ENCODE results near the gene SKI. TPM values are rescaled to one million over a fixed set of nuclear protein-coding genes. Genes with fewer than 3 reads are reported as not detected.

Gene SKI
- total and polyA plus RNA-seq, 9 of the 15 experiments (the other 6 are each of a cell fraction or from before 2014, with no cell fraction given) = 0.10 to 60.5 (median 4.6) TPM

DNA sequence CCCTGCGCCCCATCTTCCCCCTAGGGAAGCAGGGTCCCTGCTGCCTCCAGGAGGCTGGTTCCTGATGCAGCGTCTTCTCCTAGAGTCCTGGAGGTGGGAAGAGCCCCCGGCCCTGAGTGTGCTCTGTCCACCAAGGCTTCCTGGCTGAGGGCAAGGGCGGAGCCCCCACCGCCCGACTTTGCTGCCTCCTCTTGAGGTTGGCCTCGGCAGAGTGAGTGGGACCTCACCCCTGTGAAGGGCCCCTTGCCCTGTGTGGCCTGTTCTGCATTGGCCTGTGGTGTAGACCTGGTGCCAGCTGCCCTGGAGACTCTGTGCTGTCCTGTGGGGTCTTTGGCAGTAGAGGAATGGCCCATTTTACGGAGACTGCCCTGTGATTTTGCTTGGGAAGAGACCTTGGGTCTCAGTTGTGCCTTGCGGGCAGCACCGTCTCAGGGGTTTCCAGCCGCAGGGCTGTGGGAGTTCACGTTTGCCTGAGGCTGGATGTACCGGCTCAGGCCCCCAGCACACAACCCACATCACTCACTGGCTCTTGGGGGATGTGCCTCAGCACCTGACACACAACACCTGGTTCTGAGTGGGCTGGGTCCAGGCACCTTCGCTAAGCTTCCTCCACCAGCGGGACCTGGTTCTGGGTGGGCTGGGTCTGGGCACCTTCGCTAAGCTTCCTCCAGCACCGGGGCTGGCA, 73.6 kb downstream of the SKI start:
- Histone ChIP-seq H3K9ac (ENCODE audit: insufficient read depth in 1 of 2, low read depth in 2 of 2, low read length in 2 of 2) (peak overlapping the region in 1 of 2 experiments; percentile 48; a peak in 1 of 4 replicates), H3K79me2 (ENCODE audit: control insufficient read depth, insufficient read depth, low read length) (peaks cover 57% of the 10 kb centered on the region), H3K9me1 (ENCODE audit: control insufficient read depth, insufficient read depth, low read length) (no peaks in the 10 kb centered on the region), H3K4me1 (replicated peaks in 1 of 2; ENCODE audit: control insufficient read depth in 2 of 2, insufficient read depth in 2 of 2, low read length in 2 of 2) (peaks cover 0 to 75% of the 10 kb centered on the region in 2 experiments; a peak in 2 of 5 replicates), H3K4me3 (no peak overlapping the region), H3K4me2 (ENCODE audit: insufficient read depth, low read length) (no peak overlapping the region), H3K27ac (ENCODE audit: extremely low read depth, low read depth, low read length) (no peak overlapping the region), H3K36me3 (ENCODE audit: control insufficient read depth, insufficient read depth, low read length) (peaks cover 42% of the 10 kb centered on the region; the same call in 2 of the 3 replicates), H2AFZ (ENCODE audit: low read depth, low read length) (no peak overlapping the region), H3K27me3 (ENCODE audit: control insufficient read depth in 2 of 2, insufficient read depth in 2 of 2, low read length in 2 of 2) (no peaks in the 10 kb centered on the region), H4K20me1 (replicated peaks; ENCODE audit: control insufficient read depth, insufficient read depth, low read length) (peaks cover 19% of the 10 kb centered on the region), H3K9me3 (replicated peaks; ENCODE audit: control insufficient read depth, insufficient read depth, low read depth, low read length) (no peaks in the 10 kb centered on the region)
- DNase-seq (ENCODE audit: extremely low read depth in 1 of 4, low spot score in 3 of 4) (no peak), ATAC-seq (no peak), FAIRE-seq (no peak)
- in situ Hi-C loops (cut with MboI) = no loop called here
- intact Hi-C loops (cut with micrococcal nuclease) = no loop called here
- BruUV-seq (replicated peaks) = no TSS peak
- WGBS (ENCODE audit: insufficient coverage, low coverage, missing lambda C conversion rate) = 94% methylated on average over 17 of the region's 17 CpGs
- TF ChIP-seq, protein P1, sequence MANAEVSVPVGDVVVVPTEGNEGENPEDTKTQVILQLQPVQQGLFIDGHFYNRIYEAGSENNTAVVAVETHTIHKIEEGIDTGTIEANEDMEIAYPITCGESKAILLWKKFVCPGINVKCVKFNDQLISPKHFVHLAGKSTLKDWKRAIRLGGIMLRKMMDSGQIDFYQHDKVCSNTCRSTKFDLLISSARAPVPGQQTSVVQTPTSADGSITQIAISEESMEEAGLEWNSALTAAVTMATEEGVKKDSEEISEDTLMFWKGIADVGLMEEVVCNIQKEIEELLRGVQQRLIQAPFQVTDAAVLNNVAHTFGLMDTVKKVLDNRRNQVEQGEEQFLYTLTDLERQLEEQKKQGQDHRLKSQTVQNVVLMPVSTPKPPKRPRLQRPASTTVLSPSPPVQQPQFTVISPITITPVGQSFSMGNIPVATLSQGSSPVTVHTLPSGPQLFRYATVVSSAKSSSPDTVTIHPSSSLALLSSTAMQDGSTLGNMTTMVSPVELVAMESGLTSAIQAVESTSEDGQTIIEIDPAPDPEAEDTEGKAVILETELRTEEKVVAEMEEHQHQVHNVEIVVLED (CRISPR knock-in tag; IDR thresholded peaks at IDR 0.05) = no peak
- TF ChIP-seq POLR2G (IDR thresholded peaks at IDR 0.05; ENCODE audit: low read depth, low read length) = 0 out of 2 replicates have a peak, but pooled peaks have one; percentile 11
- ChIA-PET POLR2A (no interaction called here), CTCF (ENCODE audit: low intra/inter-chr PET ratio) (no interaction called here)

Data from K562 (cell line).